PFSK-1 (cell line): ENCODE data around the gene NOS1.

ENCODE experiments used
- POLR2AphosphoS5 ChIP-seq: IDR thresholded peaks from 2 replicates; pipeline ENCODE4 v1.6.1; 2012; ENCODE audit warnings: low read depth, mild to moderate bottlenecking, control low read depth, low read length, moderate library complexity
- SIN3A ChIP-seq: IDR thresholded peaks from 2 replicates; pipeline ENCODE4 v1.6.1; 2012; ENCODE audit warnings: mild to moderate bottlenecking, low read length, moderate library complexity, borderline replicate concordance; ENCODE audit not compliant: insufficient read depth
- TAF1 ChIP-seq: IDR thresholded peaks from 2 replicates; pipeline ENCODE4 v1.6.1; 2012; ENCODE audit warnings: low read length, control low read depth, borderline replicate concordance; ENCODE audit not compliant: insufficient read depth

DNA sequence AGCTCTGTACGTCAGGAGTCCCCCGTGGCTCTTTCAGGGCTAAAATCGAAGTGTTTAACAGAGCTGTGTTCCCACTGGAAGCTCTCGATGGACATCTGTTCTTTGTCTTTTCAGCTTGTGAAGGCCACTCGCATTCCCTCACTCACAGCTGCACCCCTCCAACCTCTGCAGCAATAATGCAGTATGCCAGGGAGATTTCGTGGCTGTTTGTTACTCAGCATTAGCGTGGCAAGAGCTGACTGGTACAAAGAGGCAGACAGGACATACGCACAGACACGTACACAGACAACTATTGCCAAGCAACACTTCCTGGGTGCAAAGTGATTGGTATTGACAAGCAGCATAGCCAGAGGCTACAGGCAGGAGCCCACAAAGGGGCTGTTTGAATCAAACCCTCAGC is 159.4 kb downstream of the NOS1 start:
- TF ChIP-seq POLR2AphosphoS5, result no peak
- TF ChIP-seq TAF1, result no peak
- TF ChIP-seq SIN3A, result no peak
